WTC11 (cell line): ENCODE data around the gene OR2A14. TPM values are rescaled to one million over a fixed set of nuclear protein-coding genes. Genes with fewer than 3 reads are reported as not detected.

Source experiments
- ATAC-seq: fragments of 200-7000 bp; cut with Tn5 transposase; 2 replicates; pipeline ENCODE4 v1.10.0; 2021; ENCODE audit warnings: mild to moderate bottlenecking, moderate library complexity
- CTCF ChIA-PET: fragments of 300-600 bp; sonication (Branson Sonifier 250); formaldehyde crosslinking; loops from one replicate; lab custom pipeline; 2021; ENCODE audit warnings: antibody characterized with exemption; lab: Charles Lee
- POLR2A ChIA-PET: fragments of 350-600 bp; sonication (Branson Sonifier 250); formaldehyde crosslinking; loops from one replicate; lab custom pipeline; 2021; ENCODE audit warnings: antibody characterized with exemption; lab: Charles Lee
- DNase-seq: peaks from one replicate; pipeline ENCODE4 v3.0.0; 2021; ENCODE audit warnings: low spot score
- H3K27ac Mint-ChIP-seq: 2 replicates; pipeline ENCODE4 v1.8.0; 2021; ENCODE audit warnings: mixed read lengths
- H3K27me3 Mint-ChIP-seq: 2 replicates; pipeline ENCODE4 v1.8.0; 2021; ENCODE audit warnings: low read depth, mild to moderate bottlenecking, moderate library complexity, mixed read lengths
- H3K36me3 Mint-ChIP-seq: 2 replicates; pipeline ENCODE4 v1.8.0; 2021; ENCODE audit warnings: mixed read lengths
- H3K4me1 Mint-ChIP-seq: 2 replicates; pipeline ENCODE4 v1.8.0; 2022; ENCODE audit warnings: mixed read lengths
- H3K4me3 Mint-ChIP-seq: 2 replicates; pipeline ENCODE4 v1.8.0; 2021; ENCODE audit warnings: mild to moderate bottlenecking, moderate library complexity, mixed read lengths
- H3K9me3 Mint-ChIP-seq: 2 replicates; pipeline ENCODE4 v1.8.0; 2021; ENCODE audit warnings: mixed read lengths
- CREB1 ChIP-seq: sonication (generic); formaldehyde crosslinking; IDR thresholded peaks from 2 replicates; pipeline ENCODE4 v1.8.0; 2023; ENCODE audit warnings: mild to moderate bottlenecking, missing genetic modification reagents
- EMX1 ChIP-seq: fragments of 250-450 bp; sonication (Bioruptor Pico); IDR thresholded peaks from 2 replicates; pipeline ENCODE4 v1.8.0; 2021; ENCODE audit warnings: mild to moderate bottlenecking
- FOXJ3 ChIP-seq: sonication (generic); formaldehyde crosslinking; IDR thresholded peaks from 2 replicates; pipeline ENCODE4 v1.9.0; 2021; ENCODE audit warnings: missing genetic modification reagents, mild to moderate bottlenecking, borderline replicate concordance
- FOXK1 ChIP-seq: sonication (generic); formaldehyde crosslinking; IDR thresholded peaks from 2 replicates; pipeline ENCODE4 v1.8.0; 2022; ENCODE audit warnings: mild to moderate bottlenecking, moderate library complexity, missing genetic modification reagents
- FOXP1 ChIP-seq: sonication (generic); formaldehyde crosslinking; IDR thresholded peaks from 2 replicates; pipeline ENCODE4 v1.8.0; 2022; ENCODE audit warnings: missing genetic modification reagents, mild to moderate bottlenecking, moderate library complexity, borderline replicate concordance
- GABPB1 ChIP-seq: sonication (generic); formaldehyde crosslinking; IDR thresholded peaks from 2 replicates; pipeline ENCODE4 v1.8.1; 2023; ENCODE audit warnings: mild to moderate bottlenecking, missing genetic modification reagents
- HMGA2 ChIP-seq: fragments of 250-450 bp; sonication (Bioruptor Pico); IDR thresholded peaks from 2 replicates; pipeline ENCODE4 v1.4.0; 2021; ENCODE audit warnings: mild to moderate bottlenecking, moderate library complexity
- IRF2 ChIP-seq: sonication (generic); formaldehyde crosslinking; IDR thresholded peaks from 2 replicates; pipeline ENCODE4 v1.8.0; 2022; ENCODE audit warnings: low read depth, missing genetic modification reagents, borderline replicate concordance
- NFATC4 ChIP-seq: fragments of 250-450 bp; sonication (Bioruptor Pico); IDR thresholded peaks from 2 replicates; pipeline ENCODE4 v1.9.0; 2021; ENCODE audit warnings: mild to moderate bottlenecking
- NFE2L1 ChIP-seq: sonication (generic); formaldehyde crosslinking; IDR thresholded peaks from 2 replicates; pipeline ENCODE4 v1.8.1; 2023; ENCODE audit warnings: missing genetic modification reagents
- RELA ChIP-seq: sonication (generic); formaldehyde crosslinking; IDR thresholded peaks from 2 replicates; pipeline ENCODE4 v1.8.1; 2022; ENCODE audit warnings: missing genetic modification reagents, mild to moderate bottlenecking, borderline replicate concordance
- SOX15 ChIP-seq: fragments of 250-450 bp; sonication (Bioruptor Pico); IDR thresholded peaks from 2 replicates; pipeline ENCODE4 v1.9.0; 2021; ENCODE audit warnings: mild to moderate bottlenecking
- SP1 ChIP-seq: sonication (generic); formaldehyde crosslinking; conservative IDR thresholded peaks from 2 replicates; pipeline ENCODE4 v1.8.1; 2022; ENCODE audit warnings: missing genetic modification reagents
- ZNF138 ChIP-seq: sonication (generic); formaldehyde crosslinking; conservative IDR thresholded peaks from 2 replicates; pipeline ENCODE4 v1.8.1; 2022; ENCODE audit warnings: mild to moderate bottlenecking, moderate library complexity, missing genetic modification reagents
- ZNF219 ChIP-seq: sonication (generic); formaldehyde crosslinking; IDR thresholded peaks from 2 replicates; pipeline ENCODE4 v1.8.0; 2023; ENCODE audit warnings: missing genetic modification reagents, mild to moderate bottlenecking, borderline replicate concordance
- ZNF671 ChIP-seq: fragments of 250-450 bp; sonication (Bioruptor Pico); IDR thresholded peaks from 2 replicates; pipeline ENCODE4 v1.8.0; 2021; ENCODE audit warnings: mild to moderate bottlenecking
- total RNA-seq: library from RNA; stranded (reverse); gene quantifications from 3 replicates; pipeline ENCODE4 v1.2.3, GENCODE V29; 2021
- TF ChIP-seq, protein P1 (sequence below): sonication (generic); formaldehyde crosslinking; conservative IDR thresholded peaks from 2 replicates; pipeline ENCODE4 v1.8.1; 2023; ENCODE audit warnings: mild to moderate bottlenecking, low read depth, missing genetic modification reagents, moderate library complexity
- TF ChIP-seq, protein P2 (sequence below): sonication (generic); formaldehyde crosslinking; IDR thresholded peaks from 2 replicates; pipeline ENCODE4 v1.8.1; 2023; ENCODE audit warnings: mild to moderate bottlenecking, missing genetic modification reagents, moderate library complexity
- TF ChIP-seq, protein P3 (sequence below): fragments of 250-450 bp; sonication (Bioruptor Pico); IDR thresholded peaks from 2 replicates; pipeline ENCODE4 v2.1.2; 2022; ENCODE audit warnings: mild to moderate bottlenecking, moderate library complexity
- TF ChIP-seq, protein P4 (sequence below): sonication (generic); formaldehyde crosslinking; IDR thresholded peaks from 2 replicates; pipeline ENCODE4 v1.8.1; 2023; ENCODE audit warnings: mild to moderate bottlenecking, missing genetic modification reagents, moderate library complexity
- TF ChIP-seq, protein P5 (sequence below): sonication (generic); formaldehyde crosslinking; IDR thresholded peaks from 2 replicates; pipeline ENCODE4 v1.8.1; 2022; ENCODE audit warnings: mild to moderate bottlenecking, moderate library complexity, missing genetic modification reagents
- TF ChIP-seq, protein P6 (sequence below): sonication (generic); formaldehyde crosslinking; IDR thresholded peaks from 2 replicates; pipeline ENCODE4 v1.8.1; 2022; ENCODE audit warnings: mild to moderate bottlenecking, missing genetic modification reagents, moderate library complexity, borderline replicate concordance

The OR2A14 gene
- total RNA-seq, 1 experiment from 2014 or later: not detected

DNA sequence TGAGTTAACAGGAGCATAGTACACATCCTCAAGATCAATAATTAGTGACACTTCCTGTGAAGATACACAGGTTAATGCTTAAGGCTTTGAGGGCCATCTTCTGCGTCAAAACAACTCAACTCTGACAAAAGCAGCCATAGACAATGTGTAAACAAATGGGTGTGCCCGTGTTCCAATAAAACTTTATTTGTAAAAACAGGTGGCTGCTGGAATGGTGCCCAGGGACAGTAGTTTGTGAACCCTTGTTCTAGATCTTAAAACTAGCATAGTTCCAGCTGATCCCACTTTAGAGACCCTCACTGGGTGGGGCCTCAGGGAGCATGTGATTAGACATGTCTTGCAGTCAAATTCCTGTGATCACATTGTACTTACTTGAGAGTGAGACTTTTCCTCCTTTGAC lies 7.8 kb downstream of the OR2A14 start:
- no peak overlapping the region for H3K27ac Mint-ChIP-seq
- TF ChIP-seq, protein P1, sequence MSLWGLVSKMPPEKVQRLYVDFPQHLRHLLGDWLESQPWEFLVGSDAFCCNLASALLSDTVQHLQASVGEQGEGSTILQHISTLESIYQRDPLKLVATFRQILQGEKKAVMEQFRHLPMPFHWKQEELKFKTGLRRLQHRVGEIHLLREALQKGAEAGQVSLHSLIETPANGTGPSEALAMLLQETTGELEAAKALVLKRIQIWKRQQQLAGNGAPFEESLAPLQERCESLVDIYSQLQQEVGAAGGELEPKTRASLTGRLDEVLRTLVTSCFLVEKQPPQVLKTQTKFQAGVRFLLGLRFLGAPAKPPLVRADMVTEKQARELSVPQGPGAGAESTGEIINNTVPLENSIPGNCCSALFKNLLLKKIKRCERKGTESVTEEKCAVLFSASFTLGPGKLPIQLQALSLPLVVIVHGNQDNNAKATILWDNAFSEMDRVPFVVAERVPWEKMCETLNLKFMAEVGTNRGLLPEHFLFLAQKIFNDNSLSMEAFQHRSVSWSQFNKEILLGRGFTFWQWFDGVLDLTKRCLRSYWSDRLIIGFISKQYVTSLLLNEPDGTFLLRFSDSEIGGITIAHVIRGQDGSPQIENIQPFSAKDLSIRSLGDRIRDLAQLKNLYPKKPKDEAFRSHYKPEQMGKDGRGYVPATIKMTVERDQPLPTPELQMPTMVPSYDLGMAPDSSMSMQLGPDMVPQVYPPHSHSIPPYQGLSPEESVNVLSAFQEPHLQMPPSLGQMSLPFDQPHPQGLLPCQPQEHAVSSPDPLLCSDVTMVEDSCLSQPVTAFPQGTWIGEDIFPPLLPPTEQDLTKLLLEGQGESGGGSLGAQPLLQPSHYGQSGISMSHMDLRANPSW: no peak
- TF ChIP-seq EMX1: no peak
- TF ChIP-seq, protein P2, sequence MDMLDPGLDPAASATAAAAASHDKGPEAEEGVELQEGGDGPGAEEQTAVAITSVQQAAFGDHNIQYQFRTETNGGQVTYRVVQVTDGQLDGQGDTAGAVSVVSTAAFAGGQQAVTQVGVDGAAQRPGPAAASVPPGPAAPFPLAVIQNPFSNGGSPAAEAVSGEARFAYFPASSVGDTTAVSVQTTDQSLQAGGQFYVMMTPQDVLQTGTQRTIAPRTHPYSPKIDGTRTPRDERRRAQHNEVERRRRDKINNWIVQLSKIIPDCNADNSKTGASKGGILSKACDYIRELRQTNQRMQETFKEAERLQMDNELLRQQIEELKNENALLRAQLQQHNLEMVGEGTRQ (CRISPR knock-in tag): no peak
- TF ChIP-seq FOXP1: no peak
- TF ChIP-seq IRF2 (CRISPR knock-in tag): no peak
- no peak for TF ChIP-seq HMGA2 (CRISPR knock-in tag)
- no peak for TF ChIP-seq SOX15 (CRISPR knock-in tag)
- TF ChIP-seq, protein P3, sequence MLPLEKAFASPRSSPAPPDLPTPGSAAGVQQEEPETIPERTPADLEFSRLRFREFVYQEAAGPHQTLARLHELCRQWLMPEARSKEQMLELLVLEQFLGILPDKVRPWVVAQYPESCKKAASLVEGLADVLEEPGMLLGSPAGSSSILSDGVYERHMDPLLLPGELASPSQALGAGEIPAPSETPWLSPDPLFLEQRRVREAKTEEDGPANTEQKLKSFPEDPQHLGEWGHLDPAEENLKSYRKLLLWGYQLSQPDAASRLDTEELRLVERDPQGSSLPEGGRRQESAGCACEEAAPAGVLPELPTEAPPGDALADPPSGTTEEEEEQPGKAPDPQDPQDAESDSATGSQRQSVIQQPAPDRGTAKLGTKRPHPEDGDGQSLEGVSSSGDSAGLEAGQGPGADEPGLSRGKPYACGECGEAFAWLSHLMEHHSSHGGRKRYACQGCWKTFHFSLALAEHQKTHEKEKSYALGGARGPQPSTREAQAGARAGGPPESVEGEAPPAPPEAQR: no peak
- TF ChIP-seq, protein P4, sequence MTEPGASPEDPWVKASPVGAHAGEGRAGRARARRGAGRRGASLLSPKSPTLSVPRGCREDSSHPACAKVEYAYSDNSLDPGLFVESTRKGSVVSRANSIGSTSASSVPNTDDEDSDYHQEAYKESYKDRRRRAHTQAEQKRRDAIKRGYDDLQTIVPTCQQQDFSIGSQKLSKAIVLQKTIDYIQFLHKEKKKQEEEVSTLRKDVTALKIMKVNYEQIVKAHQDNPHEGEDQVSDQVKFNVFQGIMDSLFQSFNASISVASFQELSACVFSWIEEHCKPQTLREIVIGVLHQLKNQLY (CRISPR knock-in tag): no peak
- no peak for TF ChIP-seq ZNF138
- TF ChIP-seq CREB1: no peak
- no peak for TF ChIP-seq SP1 (CRISPR knock-in tag)
- H3K4me1 Mint-ChIP-seq: 0 out of 2 replicates have a peak, but pooled peaks cover 2% of the 10 kb centered on the region
- no peak for DNase-seq
- no peak for ATAC-seq
- no peaks in the 10 kb centered on the region; the same call in 1 of the 2 replicates for H3K27me3 Mint-ChIP-seq
- H3K36me3 Mint-ChIP-seq: no peaks in the 10 kb centered on the region
- ChIA-PET CTCF (no interaction called here), POLR2A (no interaction called here)
- H3K9me3 Mint-ChIP-seq: no peaks in the 10 kb centered on the region
- no peak overlapping the region for H3K4me3 Mint-ChIP-seq

DNA sequence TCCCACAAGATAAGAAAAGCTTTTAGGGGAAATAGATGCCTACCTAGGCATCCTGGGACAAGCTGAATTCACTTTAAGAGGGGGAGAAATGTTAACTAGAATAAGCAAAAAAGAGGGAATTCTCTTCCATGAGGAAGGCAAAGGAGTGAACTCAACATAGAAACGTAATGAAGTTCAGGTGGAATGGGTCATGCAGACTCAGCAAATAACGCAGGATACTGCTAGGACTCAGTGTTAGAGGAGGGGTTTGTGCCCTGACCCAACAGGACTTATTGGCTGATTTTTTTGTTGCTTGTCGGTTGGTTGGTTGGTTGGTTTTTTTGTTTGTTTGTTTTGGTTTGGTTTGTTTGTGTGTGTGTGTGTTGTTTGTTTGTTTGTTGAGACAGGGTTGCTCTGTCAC lies 9.3 kb downstream of the OR2A14 start:
- H3K27me3 Mint-ChIP-seq: no peaks in the 10 kb centered on the region; the same call in 1 of the 2 replicates
- no peak for DNase-seq
- H3K9me3 Mint-ChIP-seq: no peaks in the 10 kb centered on the region
- CTCF ChIA-PET: no interaction called here
- 0 out of 2 replicates have a peak, but pooled peaks cover 2% of the 10 kb centered on the region for H3K4me1 Mint-ChIP-seq
- no peak for TF ChIP-seq FOXJ3
- no peak for TF ChIP-seq GABPB1 (CRISPR knock-in tag)
- no peak for TF ChIP-seq NFATC4 (CRISPR knock-in tag)
- TF ChIP-seq, all 79 proteins: peak for 0
- POLR2A ChIA-PET: no interaction called here
- H3K36me3 Mint-ChIP-seq: no peaks in the 10 kb centered on the region
- H3K4me3 Mint-ChIP-seq: no peak overlapping the region
- no peak overlapping the region for H3K27ac Mint-ChIP-seq
- ATAC-seq: no peak

DNA sequence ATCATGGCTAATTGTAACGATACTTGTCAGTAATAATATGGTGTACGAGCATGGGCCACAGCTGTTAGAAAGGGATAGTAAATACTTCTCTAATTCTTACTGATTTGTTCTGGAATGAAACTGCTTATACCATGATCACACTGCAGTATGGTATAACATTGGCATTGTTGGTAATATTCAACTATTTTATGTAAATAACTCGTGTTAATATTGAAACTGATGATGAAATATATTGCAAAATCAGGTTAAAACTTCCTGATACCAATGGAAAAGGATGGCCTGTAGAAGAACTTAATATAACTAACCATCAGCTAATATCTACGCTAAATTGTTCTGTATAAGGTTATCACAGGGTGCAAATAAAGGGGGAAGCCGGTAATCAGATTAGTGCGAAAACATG lies 10.3 kb downstream of the OR2A14 start:
- Mint-ChIP-seq H3K4me1 (0 out of 2 replicates have a peak, but pooled peaks cover 2% of the 10 kb centered on the region), H3K9me3 (no peaks in the 10 kb centered on the region), H3K4me3 (no peak overlapping the region), H3K27me3 (no peaks in the 10 kb centered on the region; the same call in 1 of the 2 replicates), H3K27ac (no peak overlapping the region), H3K36me3 (no peaks in the 10 kb centered on the region)
- DNase-seq (no peak), ATAC-seq (no peak)
- ChIA-PET POLR2A (no interaction called here), CTCF (no interaction called here)
- TF ChIP-seq FOXK1 (CRISPR knock-in tag) (no peak), CREB1 (no peak), ZNF219 (no peak), NFE2L1 (CRISPR knock-in tag) (no peak), ZNF671 (CRISPR knock-in tag) (no peak), RELA (CRISPR knock-in tag) (no peak), FOXJ3 (no peak)
- TF ChIP-seq, protein P4 (CRISPR knock-in tag): no peak
- TF ChIP-seq, protein P5, sequence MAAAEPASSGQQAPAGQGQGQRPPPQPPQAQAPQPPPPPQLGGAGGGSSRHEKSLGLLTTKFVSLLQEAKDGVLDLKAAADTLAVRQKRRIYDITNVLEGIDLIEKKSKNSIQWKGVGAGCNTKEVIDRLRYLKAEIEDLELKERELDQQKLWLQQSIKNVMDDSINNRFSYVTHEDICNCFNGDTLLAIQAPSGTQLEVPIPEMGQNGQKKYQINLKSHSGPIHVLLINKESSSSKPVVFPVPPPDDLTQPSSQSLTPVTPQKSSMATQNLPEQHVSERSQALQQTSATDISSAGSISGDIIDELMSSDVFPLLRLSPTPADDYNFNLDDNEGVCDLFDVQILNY (CRISPR knock-in tag): no peak
- TF ChIP-seq, protein P1: no peak
- TF ChIP-seq, protein P6, sequence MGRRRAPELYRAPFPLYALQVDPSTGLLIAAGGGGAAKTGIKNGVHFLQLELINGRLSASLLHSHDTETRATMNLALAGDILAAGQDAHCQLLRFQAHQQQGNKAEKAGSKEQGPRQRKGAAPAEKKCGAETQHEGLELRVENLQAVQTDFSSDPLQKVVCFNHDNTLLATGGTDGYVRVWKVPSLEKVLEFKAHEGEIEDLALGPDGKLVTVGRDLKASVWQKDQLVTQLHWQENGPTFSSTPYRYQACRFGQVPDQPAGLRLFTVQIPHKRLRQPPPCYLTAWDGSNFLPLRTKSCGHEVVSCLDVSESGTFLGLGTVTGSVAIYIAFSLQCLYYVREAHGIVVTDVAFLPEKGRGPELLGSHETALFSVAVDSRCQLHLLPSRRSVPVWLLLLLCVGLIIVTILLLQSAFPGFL: no peak
